H4 (cell line): ENCODE measurements around the gene ANKRD12. TPM values are rescaled to one million over a fixed set of nuclear protein-coding genes. Genes with fewer than 3 reads are reported as not detected.

ENCODE experiments used
- total RNA-seq: library from RNA; depleted of rRNA; stranded (reverse); fragments of >200 nt; shearing (Covaris generic); gene quantifications from 2 replicates; pipeline ENCODE4 v1.2.3, GENCODE V29; 2014; rRNA removed

The ANKRD12 gene
- total RNA-seq, 1 experiment from 2014 or later, result 5.1 TPM

Other genes starting within 250 kb of the ANKRD12 start
- 203 and 236 TPM in 2 replicates for gene NDUFV2, start 34.1 kb upstream of the ANKRD12 start, total RNA-seq
- gene TWSG1, start 198.0 kb downstream of the ANKRD12 start, total RNA-seq, result 38.3 and 45.9 TPM in 2 replicates